HepG2 (cell line): ENCODE measurements around the gene KDM2B. TPM values are rescaled to one million over a fixed set of nuclear protein-coding genes. Genes with fewer than 3 reads are reported as not detected.

Source experiments
- ATAC-seq: fragments of 200-7000 bp; cut with Tn5 transposase; 3 replicates; pipeline ENCODE4 v1.9.1; 2020; ENCODE audit warnings: mild to moderate bottlenecking, moderate library complexity
- BruUV-seq: library from RNA; stranded (reverse); fragments of 400-500 nt; replicated peaks from 2 replicates; lab custom pipeline; 2021; lab: Mats Ljungman, UMichigan
- CTCF ChIA-PET: fragments of 300-600 bp; formaldehyde crosslinking; extraction: SDS; loops from one replicate; lab custom pipeline; 2021; ENCODE audit warnings: low total read pairs, inconsistent platforms, low intra/inter-chr PET ratio; lab: Yijun Ruan, JAX
- POLR2A ChIA-PET: fragments of 350-600 bp; sonication (Branson Sonifier 250); formaldehyde crosslinking; loops from one replicate; lab custom pipeline; 2020; ENCODE audit warnings: antibody characterized with exemption, inconsistent platforms; lab: Yijun Ruan, JAX
- DNase-seq: peaks from one replicate; pipeline ENCODE4 v3.0.0-alpha.2; 2015; ENCODE audit warnings: low spot score
- FAIRE-seq: peaks from 3 replicates; lab custom pipeline; 2011; peaks lifted over from hg19 to GRCh38; lab: Jason Lieb, UNC
- H2AFZ ChIP-seq: one replicate; pipeline ENCODE4 v1.6.1; 2011; ENCODE audit warnings: low read length, inconsistent platforms
- H3K27ac ChIP-seq: fragments of 300-600 bp; 3 replicates; pipeline ENCODE4 v1.8.0; 2011; ENCODE audit warnings: mixed run types, mild to moderate bottlenecking, mixed read lengths, low read length, inconsistent platforms; ENCODE audit not compliant: insufficient read depth; ENCODE audit errors: extremely low read length
- H3K27me3 ChIP-seq, 2 experiments: fragments of 200-600 bp in 1 of 2; 2 replicates in 1 of 2; 3 replicates in 1 of 2; pipeline versions ENCODE4 v1.6.0 to v1.8.0; 2011; ENCODE audit warnings: low read length in 2 of 2, mild to moderate bottlenecking in 2 of 2, moderate library complexity in 2 of 2, inconsistent platforms in 1 of 2; ENCODE audit not compliant: insufficient read depth in 2 of 2, control insufficient read depth in 1 of 2
- H3K36me3 ChIP-seq, 2 experiments: fragments of 200-600 bp in 1 of 2; replicated peaks in 1 of 2; 2 replicates in 1 of 2; 3 replicates in 1 of 2; pipeline versions ENCODE4 v1.5.1 to v1.8.0; 2011; ENCODE audit warnings: low read length in 2 of 2, inconsistent platforms in 1 of 2; ENCODE audit not compliant: insufficient read depth in 2 of 2, control insufficient read depth in 1 of 2
- H3K4me1 ChIP-seq: 2 replicates; pipeline ENCODE4 v1.5.1; 2012; ENCODE audit warnings: low read length, inconsistent platforms; ENCODE audit not compliant: insufficient read depth
- H3K4me2 ChIP-seq: 2 replicates; pipeline ENCODE4 v1.6.0; 2011; ENCODE audit warnings: low read depth, low read length, inconsistent platforms
- H3K4me3 ChIP-seq, 3 experiments: fragments of 200-600 bp in 1 of 3; sonication (generic), shearing (Covaris generic) in 1 of 3; replicated peaks in 1 of 3; 2 replicates each; pipeline ENCODE4 v1.5.1; 2011 to 2016; ENCODE audit warnings: low read length in 3 of 3, inconsistent platforms in 2 of 3, low read depth in 2 of 3, mild to moderate bottlenecking in 2 of 3, control low read depth in 1 of 3, mixed read lengths in 1 of 3; ENCODE audit not compliant: insufficient read depth in 1 of 3
- H3K79me2 ChIP-seq: one replicate; pipeline ENCODE4 v1.6.1; 2011; ENCODE audit warnings: low read length, inconsistent platforms; ENCODE audit not compliant: insufficient read depth
- H3K9ac ChIP-seq: 2 replicates; pipeline ENCODE4 v1.6.0; 2011; ENCODE audit warnings: mild to moderate bottlenecking, low read depth, low read length, inconsistent platforms; ENCODE audit not compliant: insufficient read depth
- H3K9me3 ChIP-seq: 2 replicates; pipeline ENCODE4 v1.5.1; 2012; ENCODE audit warnings: mild to moderate bottlenecking, low read length
- H4K20me1 ChIP-seq: 2 replicates; pipeline ENCODE4 v1.6.0; 2011; ENCODE audit warnings: inconsistent platforms, mild to moderate bottlenecking, low read length, moderate library complexity; ENCODE audit not compliant: insufficient read depth
- DMTF1 ChIP-seq: sonication (generic); formaldehyde crosslinking; IDR thresholded peaks from 2 replicates; pipeline ENCODE4 v1.4.0; 2020; ENCODE audit warnings: mild to moderate bottlenecking, missing genetic modification reagents
- E2F1 ChIP-seq: sonication (generic); formaldehyde crosslinking; IDR thresholded peaks from 2 replicates; pipeline ENCODE4 v1.5.0; 2020; ENCODE audit warnings: missing genetic modification reagents
- ERF ChIP-seq: IDR thresholded peaks from 2 replicates; pipeline ENCODE4 v1.6.1; 2018; ENCODE audit warnings: missing biosample characterization, missing genetic modification reagents
- RBAK ChIP-seq: sonication (generic); formaldehyde crosslinking; IDR thresholded peaks from 2 replicates; pipeline ENCODE4 v1.5.1; 2020; ENCODE audit warnings: mild to moderate bottlenecking, missing genetic modification reagents
- RNF2 ChIP-seq: fragments of 450-650 bp; conservative IDR thresholded peaks from 2 replicates; pipeline ENCODE4 v1.6.1; 2016; ENCODE audit warnings: low read depth
- ZBTB21 ChIP-seq: sonication (generic); formaldehyde crosslinking; IDR thresholded peaks from 2 replicates; pipeline ENCODE4 v1.4.0; 2020; ENCODE audit warnings: missing genetic modification reagents
- ZNF12 ChIP-seq: sonication (generic); formaldehyde crosslinking; IDR thresholded peaks from 2 replicates; pipeline ENCODE4 v1.5.0; 2020; ENCODE audit warnings: missing genetic modification reagents
- ZNF33B ChIP-seq: sonication (generic); formaldehyde crosslinking; IDR thresholded peaks from 2 replicates; pipeline ENCODE4 v1.5.1; 2020; ENCODE audit warnings: mild to moderate bottlenecking, missing genetic modification reagents
- ZNF350 ChIP-seq: sonication (generic); formaldehyde crosslinking; IDR thresholded peaks from 2 replicates; pipeline ENCODE4 v1.4.0; 2020; ENCODE audit warnings: mild to moderate bottlenecking, low read depth, missing genetic modification reagents, borderline replicate concordance
- ZNF557 ChIP-seq: sonication (generic); formaldehyde crosslinking; IDR thresholded peaks from 2 replicates; pipeline ENCODE4 v1.4.0; 2020; ENCODE audit warnings: missing genetic modification reagents
- ZNF569 ChIP-seq: sonication (generic); formaldehyde crosslinking; IDR thresholded peaks from 2 replicates; pipeline ENCODE4 v1.5.0; 2020; ENCODE audit warnings: mild to moderate bottlenecking, missing genetic modification reagents, moderate library complexity, borderline replicate concordance
- ZNF629 ChIP-seq: sonication (generic); formaldehyde crosslinking; conservative IDR thresholded peaks from 2 replicates; pipeline ENCODE4 v1.5.0; 2020; ENCODE audit warnings: missing genetic modification reagents
- ZNF766 ChIP-seq: sonication (generic); formaldehyde crosslinking; IDR thresholded peaks from 2 replicates; pipeline ENCODE4 v1.5.0; 2020; ENCODE audit warnings: missing genetic modification reagents, borderline replicate concordance
- ZNF773 ChIP-seq: sonication (generic); formaldehyde crosslinking; IDR thresholded peaks from 2 replicates; pipeline ENCODE4 v1.4.0; 2020; ENCODE audit warnings: missing genetic modification reagents, borderline replicate concordance
- ZNF839 ChIP-seq: sonication (generic); formaldehyde crosslinking; IDR thresholded peaks from 2 replicates; pipeline ENCODE4 v1.4.0; 2020; ENCODE audit warnings: missing genetic modification reagents, mild to moderate bottlenecking, borderline replicate concordance
- ZSCAN29 ChIP-seq: sonication (generic); formaldehyde crosslinking; conservative IDR thresholded peaks from 2 replicates; pipeline ENCODE4 v1.4.0; 2020; ENCODE audit warnings: mild to moderate bottlenecking, missing genetic modification reagents
- WGBS: methylation state at CpG from one replicate; pipeline ENCODE4 v1.1.6; 2017; ENCODE audit warnings: low lambda C conversion rate; 5-methylcytosine and 5-hydroxymethylcytosine counted together
- in situ Hi-C: cut with HindIII; loops from 2 replicates; pipeline ENCODE4 v1.10.0; 2017; ENCODE audit warnings: low pct_unique_long_range_greater_than_20kb; ENCODE audit not compliant: extremely low pct_ligation_motif_present
- intact Hi-C: fragments of 100-400 bp; cut with micrococcal nuclease; formaldehyde crosslinking; loops from one replicate; pipeline ENCODE4 v1.10.0; 2022; ENCODE audit not compliant: unreplicated experiment
- polyA plus RNA-seq, 8 experiments: library from polyadenylated mRNA; depleted of rRNA in 3 of 8; stranded (reverse) in 7 of 8; unstranded in 1 of 8; fragments of >200 nt; fragmentation: Illumina TruSeq in 4 of 8; extraction: Trizol in 4 of 8; gene quantifications; 2 replicates each; pipeline versions ENCODE4 v1.2.1 to v1.2.3, GENCODE V29; 2011 to 2016; ENCODE audit warnings: low read depth in 4 of 8, missing spikeins in 1 of 8, mixed read lengths in 1 of 8; ENCODE audit not compliant: insufficient read depth in 1 of 8
- total RNA-seq, 5 experiments: library from RNA; depleted of rRNA; stranded (reverse); fragments of >200 nt; fragmentation: Illumina TruSeq; extraction: Trizol; gene quantifications; 2 replicates each; pipeline ENCODE4 v1.2.3, GENCODE V29; 2016; ENCODE audit warnings: low read depth in 1 of 5

Gene KDM2B
- total and polyA plus RNA-seq, 2 of the 13 experiments (the other 11 are each of a cell fraction or from before 2014, with no cell fraction given): 17.5 to 26.1 TPM

- Histone ChIP-seq H3K9ac (no peak overlapping the region), H3K79me2 (no peaks in the 10 kb centered on the region), H3K9me3 (no peaks in the 10 kb centered on the region), H4K20me1 (no peaks in the 10 kb centered on the region), H3K27me3 (no peaks in the 10 kb centered on the region), H3K4me3 (no peak overlapping the region), H3K4me1 (peaks cover 8% of the 10 kb centered on the region; the same call in 1 of the 2 replicates), H3K36me3 (peaks cover 0 to 7% of the 10 kb centered on the region in 2 experiments; a peak in 2 of 5 replicates), H2AFZ (no peak overlapping the region), H3K4me2 (no peak overlapping the region), H3K27ac (no peak overlapping the region)
- DNase-seq (no peak), ATAC-seq (no peak), FAIRE-seq (no peak)
- ChIA-PET POLR2A (no interaction called here), CTCF (no interaction called here)
- in situ Hi-C loops: no loop called here
- no TSS peak for BruUV-seq
- TF ChIP-seq ZNF766 (CRISPR knock-in tag) (no peak), ZNF629 (CRISPR knock-in tag) (0 out of 2 replicates have a peak, but pooled peaks have one; percentile 15)
- WGBS: 96% methylated on average over 8 of the region's 8 CpGs
- intact Hi-C loops: no loop called here
Measured at GRCh38 chr12:121525411-121525810, 55.4 kb downstream of the KDM2B start.

- H3K27me3 ChIP-seq: no peaks in the 10 kb centered on the region
- no peak overlapping the region for H3K9ac ChIP-seq
- H3K4me2 ChIP-seq: no peak overlapping the region
- TF ChIP-seq ZNF569 (CRISPR knock-in tag): no peak
- no peak for TF ChIP-seq RBAK (CRISPR knock-in tag)
- no peak for TF ChIP-seq E2F1 (CRISPR knock-in tag)
- TF ChIP-seq ZSCAN29 (CRISPR knock-in tag): no peak
- no peak for TF ChIP-seq ZNF350 (CRISPR knock-in tag)
- no peak for TF ChIP-seq ZNF12 (CRISPR knock-in tag)
- TF ChIP-seq ERF (CRISPR knock-in tag): no peak
- TF ChIP-seq ZNF33B (CRISPR knock-in tag): no peak
- no peak for TF ChIP-seq DMTF1 (CRISPR knock-in tag)
- TF ChIP-seq ZBTB21 (CRISPR knock-in tag): no peak
- no peak for TF ChIP-seq ZNF557
- no peak for TF ChIP-seq RNF2
- no peak for TF ChIP-seq ZNF839 (CRISPR knock-in tag)
- no peak for TF ChIP-seq ZNF773 (CRISPR knock-in tag)
- ChIA-PET POLR2A (no interaction called here), CTCF (no interaction called here)
- H2AFZ ChIP-seq: no peak overlapping the region
- no peaks in the 10 kb centered on the region for H3K79me2 ChIP-seq
- no peaks in the 10 kb centered on the region for H4K20me1 ChIP-seq
- ATAC-seq (no peak), FAIRE-seq (no peak), DNase-seq (no peak)
- in situ Hi-C loops: no loop called here
- peaks cover 0 to 9% of the 10 kb centered on the region in 2 experiments; a peak in 2 of 5 replicates for H3K36me3 ChIP-seq
- 80% methylated on average over 11 of the region's 16 CpGs for WGBS
- intact Hi-C loops: no loop called here
- H3K27ac ChIP-seq: no peak overlapping the region
- no peaks in the 10 kb centered on the region for H3K9me3 ChIP-seq
- H3K4me1 ChIP-seq: peaks cover 8% of the 10 kb centered on the region; the same call in 1 of the 2 replicates
- no TSS peak for BruUV-seq
- no peak overlapping the region for H3K4me3 ChIP-seq
Measured at GRCh38 chr12:121524196-121524916, 56.5 kb downstream of the KDM2B start.
